Activated CD8-positive, alpha-beta T cell treated with anti-CD3 and anti-CD28 coated beads for 36 hours (primary cell): ENCODE measurements around the gene PTGER3. TPM values are rescaled to one million over a fixed set of nuclear protein-coding genes. Genes with fewer than 3 reads are reported as not detected.

Experiments
- ATAC-seq: fragments of 200-7000 bp; cut with Tn5 transposase; one replicate; pipeline ENCODE4 v1.10.0; 2021; ENCODE audit warnings: mild to moderate bottlenecking, moderate library complexity
- CTCF ChIA-PET: fragments of 350-600 bp; sonication (Branson Sonifier 250); formaldehyde crosslinking; loops from one replicate; lab custom pipeline; 2021; ENCODE audit warnings: antibody characterized with exemption; lab: Charles Lee
- POLR2A ChIA-PET: fragments of 350-600 bp; sonication (Branson Sonifier 250); formaldehyde crosslinking; loops from one replicate; lab custom pipeline; 2021; ENCODE audit warnings: antibody characterized with exemption; lab: Charles Lee
- DNase-seq: peaks from one replicate; pipeline ENCODE4 v3.0.0-alpha.2; 2020
- H3K27ac Mint-ChIP-seq: one replicate; pipeline ENCODE4 v1.8.0; 2021; ENCODE audit warnings: mild to moderate bottlenecking, mixed read lengths
- H3K27me3 Mint-ChIP-seq: one replicate; pipeline ENCODE4 v1.8.0; 2021; ENCODE audit warnings: mixed read lengths
- H3K36me3 Mint-ChIP-seq: one replicate; pipeline ENCODE4 v1.8.0; 2021; ENCODE audit warnings: low read depth, mixed read lengths
- H3K4me1 Mint-ChIP-seq: one replicate; pipeline ENCODE4 v1.8.0; 2021; ENCODE audit warnings: low read depth, mixed read lengths
- H3K4me3 Mint-ChIP-seq: one replicate; pipeline ENCODE4 v1.8.0; 2021; ENCODE audit warnings: mild to moderate bottlenecking, moderate library complexity, mixed read lengths
- H3K9me3 Mint-ChIP-seq: one replicate; pipeline ENCODE4 v1.8.0; 2021; ENCODE audit warnings: mixed read lengths
- CTCF ChIP-seq: fragments of 200-600 bp; IDR thresholded peaks from one replicate; pipeline ENCODE4 v1.8.0; 2022; ENCODE audit warnings: antibody characterized with exemption, mild to moderate bottlenecking
- intact Hi-C: fragments of 100-400 bp; cut with micrococcal nuclease; formaldehyde crosslinking; loops from one replicate; pipeline ENCODE4 v1.10.0; 2022
- total RNA-seq, 2 experiments: library from RNA; stranded (reverse); gene quantifications; one replicate each; pipeline ENCODE4 v1.2.3, GENCODE V29; 2021

PTGER3 gene
- total RNA-seq, 2 experiments from 2014 or later, result not detected

- DNase-seq (no peak), ATAC-seq (no peak)
- POLR2A ChIA-PET, result no interaction called here
- CTCF ChIA-PET, result no interaction called here
- intact Hi-C loops, result no loop called here
- peaks cover 11% of the 10 kb centered on the region for H3K27me3 Mint-ChIP-seq
- H3K4me3 Mint-ChIP-seq, result no peak overlapping the region
- no peaks in the 10 kb centered on the region for H3K4me1 Mint-ChIP-seq
- no peaks in the 10 kb centered on the region for H3K9me3 Mint-ChIP-seq
- no peak overlapping the region for H3K27ac Mint-ChIP-seq
- TF ChIP-seq CTCF, result no peak
- no peaks in the 10 kb centered on the region for H3K36me3 Mint-ChIP-seq
Observed at GRCh38 chr1:70979881-70980280, 67.7 kb downstream of the PTGER3 start.

- Mint-ChIP-seq H3K4me3 (no peak overlapping the region), H3K36me3 (no peaks in the 10 kb centered on the region), H3K27me3 (peaks cover 11% of the 10 kb centered on the region), H3K27ac (no peak overlapping the region), H3K4me1 (no peaks in the 10 kb centered on the region), H3K9me3 (no peaks in the 10 kb centered on the region)
- POLR2A ChIA-PET, result no interaction called here
- intact Hi-C loops, result no loop called here
- no peak for DNase-seq
- CTCF ChIA-PET, result interaction anchor here (1.2 kb wide), 1 partner anchor 12 kb away, joined by 3 read pairs; no protein-coding TSS in a partner anchor
- TF ChIP-seq CTCF, result no peak
- no peak for ATAC-seq
Observed at GRCh38 chr1:70979313-70979712, 68.3 kb downstream of the PTGER3 start.

- Mint-ChIP-seq H3K27ac (no peak overlapping the region), H3K4me3 (no peak overlapping the region), H3K27me3 (peaks cover 9% of the 10 kb centered on the region), H3K36me3 (no peaks in the 10 kb centered on the region), H3K4me1 (no peaks in the 10 kb centered on the region), H3K9me3 (no peaks in the 10 kb centered on the region)
- ChIA-PET POLR2A (no interaction called here), CTCF (interaction anchor here (0.9 to 1.2 kb wide), 2 partner anchors 11 to 13 kb away, joined by 3 to 4 read pairs; no protein-coding TSS in a partner anchor)
- intact Hi-C loops, result no loop called here
- ATAC-seq (no peak), DNase-seq (no peak)
- TF ChIP-seq CTCF, result no peak
Observed at GRCh38 chr1:70978623-70979022, 69.0 kb downstream of the PTGER3 start.

- TF ChIP-seq CTCF, result no peak
- POLR2A ChIA-PET, result no interaction called here
- Mint-ChIP-seq H3K27me3 (peaks cover 7% of the 10 kb centered on the region), H3K9me3 (no peaks in the 10 kb centered on the region), H3K36me3 (no peaks in the 10 kb centered on the region), H3K4me3 (no peak overlapping the region), H3K27ac (no peak overlapping the region), H3K4me1 (no peaks in the 10 kb centered on the region)
- CTCF ChIA-PET, result interaction anchor here (0.9 to 1.2 kb wide), 2 partner anchors 10 to 11 kb away, joined by 3 to 4 read pairs; no protein-coding TSS in a partner anchor
- ATAC-seq (no peak), DNase-seq (no peak)
- intact Hi-C loops, result no loop called here
Observed at GRCh38 chr1:70977575-70977974, 70.0 kb downstream of the PTGER3 start.

GRCh38 chr1:70977041-70977440, 70.6 kb downstream of the PTGER3 start:
- no peaks in the 10 kb centered on the region for H3K36me3 Mint-ChIP-seq
- no peaks in the 10 kb centered on the region for H3K4me1 Mint-ChIP-seq
- peaks cover 7% of the 10 kb centered on the region for H3K27me3 Mint-ChIP-seq
- TF ChIP-seq CTCF, result no peak
- ChIA-PET POLR2A (interaction anchor here (1.0 kb wide), 1 partner anchor 21 kb away, joined by 3 read pairs; no protein-coding TSS in a partner anchor), CTCF (interaction anchor here (0.9 to 1.2 kb wide), 2 partner anchors 10 to 11 kb away, joined by 3 to 4 read pairs; no protein-coding TSS in a partner anchor)
- intact Hi-C loops, result no loop called here
- no peak overlapping the region for H3K27ac Mint-ChIP-seq
- no peak for ATAC-seq
- no peak for DNase-seq
- no peak overlapping the region for H3K4me3 Mint-ChIP-seq
- H3K9me3 Mint-ChIP-seq, result no peaks in the 10 kb centered on the region
